GM12878 (cell line): ENCODE results near the gene ITPR3. TPM values are rescaled to one million over a fixed set of nuclear protein-coding genes. Genes with fewer than 3 reads are reported as not detected.

Source experiments
- ATAC-seq: fragments of 200-7000 bp; cut with Tn5 transposase; 3 replicates; pipeline ENCODE4 v1.9.1; 2020; ENCODE audit warnings: mild to moderate bottlenecking, moderate library complexity
- BruUV-seq: library from RNA; stranded (reverse); fragments of 400-500 nt; replicated peaks from 2 replicates; lab custom pipeline; 2021; lab: Mats Ljungman, UMichigan
- CTCF ChIA-PET: fragments of 300-600 bp; sonication (Branson Sonifier 250); formaldehyde crosslinking; extraction: SDS; loops from one replicate; lab custom pipeline; 2021; ENCODE audit warnings: inconsistent platforms; lab: Yijun Ruan, JAX
- POLR2A ChIA-PET: fragments of 350-600 bp; formaldehyde crosslinking; extraction: SDS; loops from one replicate; lab custom pipeline; 2021; ENCODE audit warnings: inconsistent platforms; lab: Charles Lee
- RAD21 ChIA-PET: fragments of 300-600 bp; sonication (Branson Sonifier 250); formaldehyde crosslinking; loops from one replicate; lab custom pipeline; 2023; ENCODE audit warnings: antibody characterized with exemption; ENCODE audit not compliant: unreplicated experiment; lab: Charles Lee
- SMC1A ChIA-PET: fragments of 300-600 bp; sonication (Branson Sonifier 250); formaldehyde crosslinking; loops from one replicate; lab custom pipeline; 2023; ENCODE audit not compliant: unreplicated experiment, uncharacterized antibody; lab: Charles Lee
- DNase-seq: peaks from one replicate; pipeline ENCODE4 v3.0.0-alpha.2; 2011; ENCODE audit warnings: low read depth, low spot score
- FAIRE-seq: peaks from 3 replicates; lab custom pipeline; 2011; peaks lifted over from hg19 to GRCh38; lab: Jason Lieb, UNC
- H2AFZ ChIP-seq: 2 replicates; pipeline ENCODE4 v1.6.0; 2011; ENCODE audit warnings: low read depth, low read length, control low read depth; ENCODE audit not compliant: control insufficient read depth
- H3K27ac ChIP-seq: 2 replicates; pipeline ENCODE4 v1.5.1; 2011; ENCODE audit warnings: control low read depth; ENCODE audit not compliant: control insufficient read depth, insufficient read depth
- H3K27me3 ChIP-seq, 2 experiments: replicated peaks in 1 of 2; 2 replicates each; pipeline versions ENCODE4 v1.6.0 to v1.6.1; 2011; ENCODE audit warnings: low read length in 1 of 2; ENCODE audit not compliant: control insufficient read depth in 2 of 2, insufficient read depth in 2 of 2
- H3K36me3 ChIP-seq, 2 experiments: 2 replicates each; pipeline ENCODE4 v1.5.1; 2011; ENCODE audit warnings: low read length in 1 of 2; ENCODE audit not compliant: control insufficient read depth in 2 of 2, insufficient read depth in 2 of 2
- H3K4me1 ChIP-seq: 2 replicates; pipeline ENCODE4 v1.6.1; 2011; ENCODE audit warnings: mild to moderate bottlenecking, low read length, moderate library complexity, mixed read lengths; ENCODE audit not compliant: control insufficient read depth, insufficient read depth
- H3K4me2 ChIP-seq: 2 replicates; pipeline ENCODE4 v1.6.0; 2011; ENCODE audit warnings: control low read depth; ENCODE audit not compliant: control insufficient read depth, insufficient read depth
- H3K4me3 ChIP-seq: fragments of 200-600 bp; sonication (generic); 2 replicates; pipeline ENCODE4 v1.5.1; 2016
- H3K79me2 ChIP-seq: 2 replicates; pipeline ENCODE4 v1.6.0; 2011; ENCODE audit warnings: low read length; ENCODE audit not compliant: control insufficient read depth, insufficient read depth
- H3K9ac ChIP-seq: 2 replicates; pipeline ENCODE4 v1.8.0; 2011; ENCODE audit warnings: low read length, control low read depth, mixed read lengths; ENCODE audit not compliant: control insufficient read depth, insufficient read depth
- H3K9me3 ChIP-seq: replicated peaks from 3 replicates; pipeline ENCODE4 v1.5.1; 2011; ENCODE audit warnings: mild to moderate bottlenecking, low read length; ENCODE audit not compliant: control insufficient read depth, insufficient read depth
- H4K20me1 ChIP-seq: 2 replicates; pipeline ENCODE4 v1.6.0; 2011; ENCODE audit not compliant: control insufficient read depth, insufficient read depth
- CHD2 ChIP-seq: IDR thresholded peaks from 2 replicates; pipeline ENCODE4 v1.6.1; 2011; ENCODE audit warnings: low read depth, low read length, improper control_type of control experiment, borderline replicate concordance
- E2F4 ChIP-seq: IDR thresholded peaks from 2 replicates; pipeline ENCODE4 v1.6.1; 2012; ENCODE audit warnings: low read depth, low read length, improper control_type of control experiment
- IRF4 ChIP-seq: IDR thresholded peaks from 2 replicates; pipeline ENCODE4 v1.6.1; 2011; ENCODE audit warnings: low read depth, low read length
- PAX8 ChIP-seq: fragments of 450-650 bp; IDR thresholded peaks from 2 replicates; pipeline ENCODE4 v1.6.1; 2017; ENCODE audit warnings: mild to moderate bottlenecking, moderate library complexity
- REST ChIP-seq: IDR thresholded peaks from 2 replicates; pipeline ENCODE4 v1.6.1; 2012; ENCODE audit warnings: mild to moderate bottlenecking, low read depth, low read length
- WGBS: methylation state at CpG from one replicate; pipeline ENCODE4 v1.1.6; 2016; ENCODE audit warnings: low lambda C conversion rate; ENCODE audit not compliant: insufficient replicate concordance, insufficient coverage; ENCODE audit errors: missing lambda C conversion rate; 5-methylcytosine and 5-hydroxymethylcytosine counted together
- in situ Hi-C: fragments of 300-500 bp; cut with MboI; formaldehyde crosslinking; loops from 9 replicates; pipeline ENCODE4 v1.14.3; 2018; ENCODE audit warnings: mixed read lengths
- intact Hi-C: fragments of 100-400 bp; cut with micrococcal nuclease; formaldehyde crosslinking; loops from one replicate; pipeline ENCODE4 v1.14.2; 2022; ENCODE audit not compliant: unreplicated experiment
- polyA plus RNA-seq, 11 experiments: library from polyadenylated mRNA; depleted of rRNA in 4 of 11; unstranded in 6 of 11; stranded (reverse) in 5 of 11; fragments of >200 nt; fragmentation: Nextera tagmentation in 4 of 11; fragmentation: Illumina TruSeq in 1 of 11; extraction: Ambion mirVana in 4 of 11; extraction: Trizol in 1 of 11; gene quantifications; 1 replicate in 1 of 11; 2 replicates in 10 of 11; pipeline versions ENCODE4 v1.2.1 to v1.2.3, GENCODE V29; 2011 to 2016; ENCODE audit warnings: inconsistent platforms in 2 of 11, missing spikeins in 2 of 11, low read depth in 1 of 11
- total RNA-seq, 4 experiments: library from RNA; depleted of rRNA in 3 of 4; stranded (reverse); fragments of >200 nt in 3 of 4; fragmentation: Illumina TruSeq in 1 of 4; extraction: Trizol in 1 of 4; gene quantifications; 2 replicates each; pipeline versions ENCODE4 v1.2.1 to v1.2.3, GENCODE V29; 2013 to 2021
- TF ChIP-seq, protein P1 (sequence below): fragments of 450-650 bp; IDR thresholded peaks from 2 replicates; pipeline ENCODE4 v1.6.1; 2016; ENCODE audit warnings: mild to moderate bottlenecking
- TF ChIP-seq, protein P2 (sequence below): fragments of 450-650 bp; IDR thresholded peaks from 2 replicates; pipeline ENCODE4 v1.6.1; 2018; ENCODE audit warnings: borderline replicate concordance, mild to moderate bottlenecking; ENCODE audit not compliant: partially characterized antibody

The ITPR3 gene
- total and polyA plus RNA-seq, 10 of the 15 experiments (the other 5 are each of a cell fraction or from before 2014, with no cell fraction given) = 0.32 to 34.0 (median 11.9) TPM

DNA sequence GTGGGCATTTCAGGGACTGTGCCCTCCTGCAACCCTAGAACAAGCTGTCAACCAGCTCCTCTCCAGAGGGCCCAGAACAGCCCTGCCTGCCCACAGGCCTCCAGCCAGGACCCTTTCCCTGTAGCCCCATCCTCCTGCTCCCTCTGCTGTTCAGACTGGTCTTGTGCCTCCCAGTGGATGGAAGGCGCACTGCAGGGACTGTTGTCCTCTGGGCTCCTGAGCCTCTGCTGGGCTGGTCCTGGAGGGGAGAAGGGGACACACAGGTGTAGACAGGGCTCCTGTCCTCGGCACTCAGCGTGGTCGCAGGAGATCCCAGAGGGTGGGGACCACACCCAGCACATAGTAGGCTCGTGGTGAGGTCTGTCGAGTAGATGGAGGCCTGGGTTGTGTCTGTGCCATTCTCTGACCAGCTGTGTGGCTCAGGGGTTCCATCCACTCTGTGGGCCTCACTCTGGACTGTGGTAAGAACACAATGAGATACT, 11.5 kb downstream of the ITPR3 start (continued):
- no peak for TF ChIP-seq REST

DNA sequence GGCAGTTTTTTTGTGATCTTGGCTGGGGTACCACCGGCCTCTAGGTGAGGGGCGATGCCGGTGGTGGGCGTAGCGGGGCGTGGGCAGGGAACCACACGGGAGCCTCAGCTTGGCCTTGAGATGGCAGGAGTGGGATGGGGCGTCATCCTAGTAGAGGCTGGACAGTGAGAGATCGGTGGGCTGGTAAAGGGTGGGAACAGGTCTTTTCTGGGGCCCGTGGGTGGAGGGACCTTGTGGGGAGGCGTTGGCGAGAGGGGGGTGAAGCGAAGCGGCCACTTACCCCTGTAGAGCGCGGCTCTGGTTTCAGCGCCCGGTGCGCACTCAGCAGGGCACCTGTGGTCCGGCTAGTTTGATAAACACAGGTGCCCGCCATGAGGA, 12.0 kb downstream of the ITPR3 start:
- peak; percentile 33; the same call in 2 of the 3 replicates for ATAC-seq

More for the DNA sequence above, 12.0 kb downstream of the ITPR3 start:
- Histone ChIP-seq H3K4me2 (peak overlapping the region; percentile 87), H3K36me3 (no peaks in the 10 kb centered on the region; a peak in 3 of 4 replicates), H3K79me2 (peaks cover 15% of the 10 kb centered on the region), H3K27ac (no peak overlapping the region), H4K20me1 (peaks cover 16% of the 10 kb centered on the region), H3K9ac (no peak overlapping the region), H3K9me3 (no peaks in the 10 kb centered on the region), H3K4me3 (0 out of 2 replicates have a peak overlapping the region, but pooled peaks have one; percentile 8), H2AFZ (no peak overlapping the region), H3K4me1 (peaks cover 18% of the 10 kb centered on the region), H3K27me3 (no peaks in the 10 kb centered on the region)
- FAIRE-seq = no peak
- no peak for DNase-seq
- TF ChIP-seq, protein P1, sequence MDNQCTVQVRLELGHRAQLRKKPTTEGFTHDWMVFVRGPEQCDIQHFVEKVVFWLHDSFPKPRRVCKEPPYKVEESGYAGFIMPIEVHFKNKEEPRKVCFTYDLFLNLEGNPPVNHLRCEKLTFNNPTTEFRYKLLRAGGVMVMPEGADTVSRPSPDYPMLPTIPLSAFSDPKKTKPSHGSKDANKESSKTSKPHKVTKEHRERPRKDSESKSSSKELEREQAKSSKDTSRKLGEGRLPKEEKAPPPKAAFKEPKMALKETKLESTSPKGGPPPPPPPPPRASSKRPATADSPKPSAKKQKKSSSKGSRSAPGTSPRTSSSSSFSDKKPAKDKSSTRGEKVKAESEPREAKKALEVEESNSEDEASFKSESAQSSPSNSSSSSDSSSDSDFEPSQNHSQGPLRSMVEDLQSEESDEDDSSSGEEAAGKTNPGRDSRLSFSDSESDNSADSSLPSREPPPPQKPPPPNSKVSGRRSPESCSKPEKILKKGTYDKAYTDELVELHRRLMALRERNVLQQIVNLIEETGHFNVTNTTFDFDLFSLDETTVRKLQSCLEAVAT = 0 out of 2 replicates have a peak, but pooled peaks have one; percentile 30
- TF ChIP-seq CHD2 (no peak), IRF4 (no peak), PAX8 (no peak), E2F4 (no peak)
- TF ChIP-seq, protein P2, sequence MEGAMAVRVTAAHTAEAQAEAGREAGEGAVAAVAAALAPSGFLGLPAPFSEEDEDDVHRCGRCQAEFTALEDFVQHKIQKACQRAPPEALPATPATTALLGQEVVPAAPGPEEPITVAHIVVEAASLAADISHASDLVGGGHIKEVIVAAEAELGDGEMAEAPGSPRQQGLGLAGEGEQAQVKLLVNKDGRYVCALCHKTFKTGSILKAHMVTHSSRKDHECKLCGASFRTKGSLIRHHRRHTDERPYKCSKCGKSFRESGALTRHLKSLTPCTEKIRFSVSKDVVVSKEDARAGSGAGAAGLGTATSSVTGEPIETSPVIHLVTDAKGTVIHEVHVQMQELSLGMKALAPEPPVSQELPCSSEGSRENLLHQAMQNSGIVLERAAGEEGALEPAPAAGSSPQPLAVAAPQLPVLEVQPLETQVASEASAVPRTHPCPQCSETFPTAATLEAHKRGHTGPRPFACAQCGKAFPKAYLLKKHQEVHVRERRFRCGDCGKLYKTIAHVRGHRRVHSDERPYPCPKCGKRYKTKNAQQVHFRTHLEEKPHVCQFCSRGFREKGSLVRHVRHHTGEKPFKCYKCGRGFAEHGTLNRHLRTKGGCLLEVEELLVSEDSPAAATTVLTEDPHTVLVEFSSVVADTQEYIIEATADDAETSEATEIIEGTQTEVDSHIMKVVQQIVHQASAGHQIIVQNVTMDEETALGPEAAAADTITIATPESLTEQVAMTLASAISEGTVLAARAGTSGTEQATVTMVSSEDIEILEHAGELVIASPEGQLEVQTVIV = no peak
- in situ Hi-C loops = no loop called here
- WGBS = 32% methylated on average over 20 of the region's 21 CpGs
- CTCF ChIA-PET = interaction anchor here (1.6 to 2.2 kb wide), 4 partner anchors 11 to 43 kb away, joined by 7 to 18 read pairs (median 9); partner anchors contain the start of gene ITPR3
- BruUV-seq = no TSS peak
- RAD21 ChIA-PET = no interaction called here
- POLR2A ChIA-PET = interaction anchor here (0.6 to 1.6 kb wide), 3 partner anchors 11 to 240 kb away, joined by 3 to 5 read pairs (median 4); no protein-coding TSS in a partner anchor
- SMC1A ChIA-PET = interaction anchor here (0.8 to 1.1 kb wide), 2 partner anchors 26 to 52 kb away, joined by 3 read pairs; no protein-coding TSS in a partner anchor
- intact Hi-C loops = loop anchor here (2.0 kb wide), 1 partner anchor 48 kb away; no protein-coding TSS in a partner anchor
